ENCODE results near the gene ANKIB1. TPM values are rescaled to one million over a fixed set of nuclear protein-coding genes. Genes with fewer than 3 reads are reported as not detected.
A peak's percentile ranks its signal among the peaks of the same experiment; 100 is the strongest.
"Not testable (repeated sequence)": the region's sequence is repeated elsewhere in the genome, so short reads cannot be mapped to it uniquely, and the experiment has no call there.

ANKIB1 gene
- total RNA-seq, 2 donors from 2014 or later, result 38.9 to 41.5 TPM

DNA sequence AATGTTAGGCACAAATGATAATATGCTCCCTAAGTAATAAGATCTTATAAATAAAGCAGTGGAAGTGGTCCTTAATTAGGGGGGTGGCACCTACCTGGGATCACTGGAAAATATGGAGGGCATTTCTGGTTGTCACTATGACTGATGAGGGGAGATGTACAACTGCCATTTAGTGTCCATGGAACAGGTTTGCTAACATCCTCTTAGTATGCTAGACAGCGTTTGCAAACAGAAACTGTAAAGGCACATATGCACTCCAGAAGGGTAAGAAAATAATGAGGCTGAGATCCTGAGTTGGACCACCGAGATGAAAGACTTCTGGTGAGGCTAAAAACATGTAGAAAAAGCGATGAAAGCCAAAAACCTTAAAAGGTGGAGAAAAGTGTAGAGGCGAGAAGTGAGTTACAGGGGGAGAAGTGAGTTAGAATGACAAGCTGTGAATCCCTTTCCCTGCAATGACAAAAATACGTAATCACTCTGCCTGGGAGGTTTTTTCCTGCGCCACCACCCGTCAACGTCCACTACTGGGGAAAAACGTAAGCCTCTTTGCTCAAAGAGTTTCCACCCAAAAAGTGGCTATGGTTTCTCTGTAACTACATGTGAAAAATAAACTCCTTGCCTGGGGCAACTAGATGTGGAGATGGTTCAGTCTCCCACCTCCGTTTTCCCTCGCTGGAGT is 827 bp upstream of the ANKIB1 start:
- H3K27me3 ChIP-seq, result no peaks in the 10 kb centered on the region
- no peaks in the 10 kb centered on the region for H3K9me3 ChIP-seq
- H3K27ac ChIP-seq, result peak overlapping the region; percentile 94
- peak overlapping the region; percentile 86 to 94 for H3K9ac ChIP-seq (ENCODE audit: low read depth in 2 of 2, low read length in 2 of 2)
- no peak for TF ChIP-seq CTCF (IDR thresholded peaks at IDR 0.05)
- peaks cover 10% of the 10 kb centered on the region for H3K4me1 ChIP-seq
- no peak for DNase-seq
- H3K4me3 ChIP-seq, result peak overlapping the region; percentile 82
- no peaks in the 10 kb centered on the region for H3K36me3 ChIP-seq
- intact Hi-C loops (cut with DNase I), result loop anchor here (10.0 kb wide), 1 partner anchor 200 kb away; the partner anchor contains the start of gene GATAD1

- peak overlapping the region; percentile 82 for H3K4me3 ChIP-seq
- peak overlapping the region; percentile 94 for H3K27ac ChIP-seq
- DNase-seq, result peak; percentile 44
- intact Hi-C loops (cut with DNase I), result loop anchor here (10.0 kb wide), 1 partner anchor 198 kb away; the partner anchor contains the start of gene GATAD1
- TF ChIP-seq CTCF (IDR thresholded peaks at IDR 0.05), result no peak
- peaks cover 10% of the 10 kb centered on the region for H3K4me1 ChIP-seq
- H3K9ac ChIP-seq (ENCODE audit: low read depth in 2 of 2, low read length in 2 of 2), result peak overlapping the region; percentile 69 to 94
- H3K27me3 ChIP-seq, result no peaks in the 10 kb centered on the region
- H3K9me3 ChIP-seq, result no peaks in the 10 kb centered on the region
- no peaks in the 10 kb centered on the region for H3K36me3 ChIP-seq
These were observed 757 bp downstream of the ANKIB1 start for GRCh38 chr7:92246360-92247101.

DNA sequence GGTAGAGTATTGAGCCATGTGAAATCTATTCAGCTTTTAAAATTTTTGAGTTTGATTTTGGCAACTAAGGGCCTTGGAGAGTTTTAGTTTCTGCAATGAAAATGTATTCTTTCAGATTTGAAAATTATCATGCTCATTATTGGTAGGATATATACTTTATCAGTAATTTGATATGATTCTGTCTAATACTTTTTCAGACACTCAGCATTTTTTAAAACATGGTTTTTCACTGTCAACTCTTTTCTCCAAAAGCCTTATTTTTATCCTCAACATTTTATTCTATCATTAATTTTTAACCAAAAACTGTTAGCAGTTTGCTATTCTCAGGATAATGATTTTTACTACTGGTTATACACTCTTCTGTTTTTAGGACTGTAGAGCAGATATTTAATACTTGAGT is 4.8 kb downstream of the ANKIB1 start:
- TF ChIP-seq CTCF (IDR thresholded peaks at IDR 0.05), result no peak
- no peak overlapping the region for H3K4me3 ChIP-seq
- H3K9ac ChIP-seq (ENCODE audit: low read depth in 2 of 2, low read length in 2 of 2), result no peak overlapping the region
- H3K4me1 ChIP-seq, result peaks cover 10% of the 10 kb centered on the region
- DNase-seq, result no peak
- H3K9me3 ChIP-seq, result no peaks in the 10 kb centered on the region
- no peaks in the 10 kb centered on the region for H3K27me3 ChIP-seq
- intact Hi-C loops (cut with DNase I), result no loop called here
- H3K36me3 ChIP-seq, result no peaks in the 10 kb centered on the region
- no peak overlapping the region for H3K27ac ChIP-seq

- TF ChIP-seq CTCF (IDR thresholded peaks at IDR 0.05), result no peak
- Histone ChIP-seq H3K4me3 (no peak overlapping the region), H3K4me1 (peaks cover 10% of the 10 kb centered on the region), H3K36me3 (no peaks in the 10 kb centered on the region), H3K9me3 (no peaks in the 10 kb centered on the region), H3K27me3 (no peaks in the 10 kb centered on the region), H3K9ac (ENCODE audit: low read depth in 2 of 2, low read length in 2 of 2) (no peak overlapping the region), H3K27ac (no peak overlapping the region)
- intact Hi-C loops (cut with DNase I), result no loop called here
- DNase-seq, result no peak
These were observed 5.4 kb downstream of the ANKIB1 start for GRCh38 chr7:92251181-92251580.

DNA sequence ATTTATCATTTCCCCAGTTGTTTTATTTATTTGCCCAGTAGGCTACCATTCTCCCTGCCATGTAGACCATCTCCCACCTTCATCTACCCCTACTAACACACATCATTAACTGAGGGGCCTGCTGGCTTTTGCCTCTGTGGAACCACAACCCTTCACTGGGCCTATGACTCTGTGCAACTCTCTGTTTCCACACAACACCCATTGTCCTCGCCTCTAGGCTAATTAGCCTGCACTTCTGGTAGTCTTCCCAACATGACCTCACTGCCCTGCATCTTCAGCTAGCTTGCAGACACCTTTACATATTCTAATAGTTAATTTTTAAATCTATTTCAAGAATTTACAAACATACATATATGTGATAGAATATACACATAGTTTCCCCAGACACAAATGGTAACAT is 7.5 kb downstream of the ANKIB1 start:
- no peaks in the 10 kb centered on the region for H3K36me3 ChIP-seq
- no peaks in the 10 kb centered on the region for H3K27me3 ChIP-seq
- no peak for TF ChIP-seq CTCF (IDR thresholded peaks at IDR 0.05)
- no peaks in the 10 kb centered on the region for H3K4me1 ChIP-seq
- intact Hi-C loops (cut with DNase I), result no loop called here
- H3K9me3 ChIP-seq, result no peaks in the 10 kb centered on the region
- H3K4me3 ChIP-seq, result no peak overlapping the region
- no peak for DNase-seq
- no peak overlapping the region for H3K9ac ChIP-seq (ENCODE audit: low read depth in 2 of 2, low read length in 2 of 2)
- no peak overlapping the region for H3K27ac ChIP-seq

DNA sequence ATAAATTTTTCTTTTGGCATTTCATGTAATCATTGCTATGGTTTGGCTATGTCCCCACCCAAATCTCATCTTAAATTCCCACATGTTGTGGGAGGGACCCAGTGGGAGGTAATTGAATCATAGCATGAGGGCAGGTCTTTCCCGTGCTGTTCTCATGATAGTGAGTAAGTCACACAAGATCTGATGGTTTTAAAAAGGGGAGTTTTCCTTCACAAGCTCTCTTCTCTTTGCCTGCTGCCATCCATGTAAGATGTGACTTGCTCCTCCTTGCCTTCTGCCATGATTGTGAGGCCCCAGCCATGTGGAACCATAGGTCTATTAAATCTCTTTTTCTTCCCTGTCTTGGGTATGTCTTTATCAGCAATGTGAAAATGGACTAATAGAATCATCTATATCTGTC is 9.0 kb downstream of the ANKIB1 start:
- H3K27ac ChIP-seq; H3K9me3 ChIP-seq; H3K27me3 ChIP-seq; DNase-seq; intact Hi-C loops (cut with DNase I); H3K4me1 ChIP-seq; H3K36me3 ChIP-seq; H3K9ac ChIP-seq (ENCODE audit: low read depth in 2 of 2, low read length in 2 of 2); H3K4me3 ChIP-seq: not testable (repeated sequence)

Data from colonic mucosa (tissue), 4 donors.